ENCODE data around the gene HSPB6. TPM values are rescaled to one million over a fixed set of nuclear protein-coding genes. Genes with fewer than 3 reads are reported as not detected.

The HSPB6 gene
- total RNA-seq, 1 donor from 2014 or later = 0.64 TPM

DNA sequence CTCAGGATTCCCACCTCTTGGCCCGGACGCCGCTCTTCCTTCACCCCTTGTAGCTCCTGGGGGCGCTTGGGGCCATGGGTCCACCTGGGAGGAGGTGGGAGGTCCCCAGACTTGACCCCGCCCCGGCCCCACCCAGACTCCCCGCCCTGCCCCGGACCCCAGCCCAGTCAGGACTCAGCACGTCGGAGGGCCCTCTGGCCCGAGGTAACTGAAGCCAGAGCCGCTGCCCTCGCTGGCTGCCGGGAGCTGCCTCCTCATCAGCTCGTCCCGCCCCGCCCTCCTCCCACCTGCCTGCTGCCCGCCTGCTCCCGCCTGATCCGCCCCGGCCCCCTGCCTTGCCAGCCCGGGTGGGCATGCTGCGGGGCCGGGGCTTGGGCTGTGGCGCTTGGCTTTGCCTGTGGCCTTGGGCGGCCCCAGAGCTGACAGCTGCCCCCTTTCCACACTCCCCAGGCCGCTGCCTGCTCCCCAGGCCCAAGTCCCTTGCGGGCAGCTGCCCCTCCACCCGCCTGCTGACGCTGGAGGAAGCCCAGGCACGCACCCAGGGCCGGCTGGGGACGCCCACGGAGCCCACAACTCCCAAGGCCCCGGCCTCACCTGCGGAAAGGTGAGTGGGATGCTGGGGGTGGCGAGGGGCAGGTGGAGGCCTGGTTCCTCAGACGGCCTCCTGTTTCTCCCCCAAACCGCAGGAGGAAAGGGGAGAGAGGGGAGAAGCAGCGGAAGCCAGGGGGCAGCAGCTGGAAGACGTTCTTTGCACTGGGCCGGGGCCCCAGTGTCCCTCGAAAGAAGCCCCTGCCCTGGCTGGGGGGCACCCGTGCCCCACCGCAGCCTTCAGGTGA lies 27.9 kb upstream of the HSPB6 start:
- H3K27ac Mint-ChIP-seq (ENCODE audit: unreplicated experiment) = no peak overlapping the region
- TF ChIP-seq, protein P1, sequence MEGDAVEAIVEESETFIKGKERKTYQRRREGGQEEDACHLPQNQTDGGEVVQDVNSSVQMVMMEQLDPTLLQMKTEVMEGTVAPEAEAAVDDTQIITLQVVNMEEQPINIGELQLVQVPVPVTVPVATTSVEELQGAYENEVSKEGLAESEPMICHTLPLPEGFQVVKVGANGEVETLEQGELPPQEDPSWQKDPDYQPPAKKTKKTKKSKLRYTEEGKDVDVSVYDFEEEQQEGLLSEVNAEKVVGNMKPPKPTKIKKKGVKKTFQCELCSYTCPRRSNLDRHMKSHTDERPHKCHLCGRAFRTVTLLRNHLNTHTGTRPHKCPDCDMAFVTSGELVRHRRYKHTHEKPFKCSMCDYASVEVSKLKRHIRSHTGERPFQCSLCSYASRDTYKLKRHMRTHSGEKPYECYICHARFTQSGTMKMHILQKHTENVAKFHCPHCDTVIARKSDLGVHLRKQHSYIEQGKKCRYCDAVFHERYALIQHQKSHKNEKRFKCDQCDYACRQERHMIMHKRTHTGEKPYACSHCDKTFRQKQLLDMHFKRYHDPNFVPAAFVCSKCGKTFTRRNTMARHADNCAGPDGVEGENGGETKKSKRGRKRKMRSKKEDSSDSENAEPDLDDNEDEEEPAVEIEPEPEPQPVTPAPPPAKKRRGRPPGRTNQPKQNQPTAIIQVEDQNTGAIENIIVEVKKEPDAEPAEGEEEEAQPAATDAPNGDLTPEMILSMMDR (IDR thresholded peaks at IDR 0.05) = no peak
- H3K27me3 Mint-ChIP-seq (ENCODE audit: unreplicated experiment) = no peaks in the 10 kb centered on the region
- H3K36me3 Mint-ChIP-seq (ENCODE audit: unreplicated experiment) = peaks cover 11% of the 10 kb centered on the region
- H3K4me1 Mint-ChIP-seq (ENCODE audit: unreplicated experiment) = no peaks in the 10 kb centered on the region
- H3K9me3 Mint-ChIP-seq (ENCODE audit: unreplicated experiment) = no peaks in the 10 kb centered on the region
- DNase-seq (ENCODE audit: extremely low spot score, unreplicated experiment) = no peak
- H3K4me3 Mint-ChIP-seq (ENCODE audit: unreplicated experiment) = no peak overlapping the region

GRCh38 chr19:35783469-35784434 lies 26.9 kb upstream of the HSPB6 start:
- H3K9me3 Mint-ChIP-seq (ENCODE audit: unreplicated experiment) = no peaks in the 10 kb centered on the region
- H3K4me1 Mint-ChIP-seq (ENCODE audit: unreplicated experiment) = no peaks in the 10 kb centered on the region
- H3K4me3 Mint-ChIP-seq (ENCODE audit: unreplicated experiment) = no peak overlapping the region
- TF ChIP-seq, protein P1 (IDR thresholded peaks at IDR 0.05) = no peak
- no peaks in the 10 kb centered on the region for H3K27me3 Mint-ChIP-seq (ENCODE audit: unreplicated experiment)
- no peak for DNase-seq (ENCODE audit: extremely low spot score, unreplicated experiment)
- no peak overlapping the region for H3K27ac Mint-ChIP-seq (ENCODE audit: unreplicated experiment)
- H3K36me3 Mint-ChIP-seq (ENCODE audit: unreplicated experiment) = peaks cover 12% of the 10 kb centered on the region

DNA sequence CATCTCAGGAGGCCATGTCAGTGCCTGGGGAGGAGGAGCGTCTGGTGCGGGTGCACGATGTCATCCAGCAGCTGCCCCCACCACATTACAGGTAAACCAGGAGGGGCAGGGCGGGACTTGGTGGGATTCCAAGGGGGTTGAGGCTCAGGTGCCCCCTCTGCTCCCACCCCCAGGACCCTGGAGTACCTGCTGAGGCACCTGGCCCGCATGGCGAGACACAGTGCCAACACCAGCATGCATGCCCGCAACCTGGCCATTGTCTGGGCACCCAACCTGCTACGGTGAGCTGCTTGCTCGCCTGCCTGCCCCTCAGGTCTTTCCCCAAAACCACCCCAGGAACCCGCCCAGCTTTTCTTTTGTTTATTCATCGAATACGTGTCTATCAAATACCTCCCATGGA lies 25.8 kb upstream of the HSPB6 start:
- H3K27me3 Mint-ChIP-seq (ENCODE audit: unreplicated experiment) = no peaks in the 10 kb centered on the region
- H3K36me3 Mint-ChIP-seq (ENCODE audit: unreplicated experiment) = peaks cover 12% of the 10 kb centered on the region
- TF ChIP-seq, protein P1 (IDR thresholded peaks at IDR 0.05) = no peak
- no peak for DNase-seq (ENCODE audit: extremely low spot score, unreplicated experiment)
- no peaks in the 10 kb centered on the region for H3K4me1 Mint-ChIP-seq (ENCODE audit: unreplicated experiment)
- no peak overlapping the region for H3K4me3 Mint-ChIP-seq (ENCODE audit: unreplicated experiment)
- no peak overlapping the region for H3K27ac Mint-ChIP-seq (ENCODE audit: unreplicated experiment)
- no peaks in the 10 kb centered on the region for H3K9me3 Mint-ChIP-seq (ENCODE audit: unreplicated experiment)

- DNase-seq (ENCODE audit: extremely low spot score, unreplicated experiment) = no peak
- no peaks in the 10 kb centered on the region for H3K9me3 Mint-ChIP-seq (ENCODE audit: unreplicated experiment)
- H3K36me3 Mint-ChIP-seq (ENCODE audit: unreplicated experiment) = peaks cover 12% of the 10 kb centered on the region
- H3K4me1 Mint-ChIP-seq (ENCODE audit: unreplicated experiment) = peaks cover 6% of the 10 kb centered on the region
- H3K4me3 Mint-ChIP-seq (ENCODE audit: unreplicated experiment) = no peak overlapping the region
- H3K27ac Mint-ChIP-seq (ENCODE audit: unreplicated experiment) = no peak overlapping the region
- no peaks in the 10 kb centered on the region for H3K27me3 Mint-ChIP-seq (ENCODE audit: unreplicated experiment)
- TF ChIP-seq, protein P1 (IDR thresholded peaks at IDR 0.05) = no peak
Measured at GRCh38 chr19:35781650-35782049, 24.8 kb upstream of the HSPB6 start.

DNA sequence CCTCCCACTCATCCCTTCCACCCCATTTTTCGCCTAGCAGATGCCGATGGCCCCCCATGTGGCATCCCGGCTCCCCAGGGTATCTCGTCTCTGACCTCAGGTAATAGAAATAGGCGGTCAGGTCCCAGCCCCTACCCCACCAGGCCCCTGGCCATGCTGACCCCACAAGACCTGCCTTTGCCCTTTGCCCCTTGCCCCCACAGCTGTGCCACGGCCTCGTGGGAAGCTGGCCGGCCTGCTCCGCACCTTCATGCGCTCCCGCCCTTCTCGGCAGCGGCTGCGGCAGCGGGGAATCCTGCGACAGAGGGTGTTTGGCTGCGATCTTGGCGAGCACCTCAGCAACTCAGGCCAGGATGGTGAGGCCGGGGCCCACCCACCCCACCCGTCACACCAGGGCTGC lies 23.9 kb upstream of the HSPB6 start:
- H3K27me3 Mint-ChIP-seq (ENCODE audit: unreplicated experiment) = no peaks in the 10 kb centered on the region
- TF ChIP-seq, protein P1 (IDR thresholded peaks at IDR 0.05) = no peak
- DNase-seq (ENCODE audit: extremely low spot score, unreplicated experiment) = no peak
- peaks cover 13% of the 10 kb centered on the region for H3K4me1 Mint-ChIP-seq (ENCODE audit: unreplicated experiment)
- no peak overlapping the region for H3K27ac Mint-ChIP-seq (ENCODE audit: unreplicated experiment)
- H3K36me3 Mint-ChIP-seq (ENCODE audit: unreplicated experiment) = peaks cover 12% of the 10 kb centered on the region
- no peaks in the 10 kb centered on the region for H3K9me3 Mint-ChIP-seq (ENCODE audit: unreplicated experiment)
- no peak overlapping the region for H3K4me3 Mint-ChIP-seq (ENCODE audit: unreplicated experiment)
